Nucleus accumbens (tissue), 56 donors: ENCODE measurements around the gene RSPH3.

Experiments used
- DNase-seq, 56 donors: peaks; one replicate each; lab custom pipeline; 2025; lab: John Stamatoyannopoulos, UW

The RSPH3 gene

GRCh38 chr6:158939255-158940159 lies 60.5 kb downstream of the RSPH3 start:
- DNase-seq, result no peak

GRCh38 chr6:158938811-158939254 lies 61.2 kb downstream of the RSPH3 start:
- no peak for DNase-seq

- no peak for DNase-seq
These were observed 61.8 kb downstream of the RSPH3 start for GRCh38 chr6:158938220-158938619.

GRCh38 chr6:158934157-158934556 lies 65.8 kb downstream of the RSPH3 start:
- no peak for DNase-seq

- no peak for DNase-seq
These were observed 66.9 kb downstream of the RSPH3 start for GRCh38 chr6:158933079-158933595.

GRCh38 chr6:158928068-158928467 lies 71.9 kb downstream of the RSPH3 start:
- DNase-seq, result no peak

- no peak for DNase-seq
These were observed 73.6 kb downstream of the RSPH3 start for GRCh38 chr6:158926414-158926813.

- no peak for DNase-seq
These were observed 75.2 kb downstream of the RSPH3 start for GRCh38 chr6:158924499-158925455.

- peak in 8 of 56 donors; percentile 7 to 60 (median 18) for DNase-seq
These were observed 76.0 kb downstream of the RSPH3 start for GRCh38 chr6:158923805-158924498.
